Neural crest cell (in vitro differentiated cells): Measurements from ENCODE around the gene EML1. TPM values are rescaled to one million over a fixed set of nuclear protein-coding genes. Genes with fewer than 3 reads are reported as not detected.

Source experiments
- DNase-seq: peaks from one replicate; pipeline ENCODE4 v3.0.0; 2021; ENCODE audit warnings: low read depth, mixed read lengths, low spot score
- H3K27ac Mint-ChIP-seq: one replicate; pipeline ENCODE4 v1.8.0; 2021; ENCODE audit warnings: mild to moderate bottlenecking, mixed read lengths; ENCODE audit not compliant: unreplicated experiment
- H3K27me3 Mint-ChIP-seq: 2 replicates; pipeline ENCODE4 v1.8.0; 2021; ENCODE audit warnings: low read depth, mild to moderate bottlenecking, mixed read lengths
- H3K36me3 Mint-ChIP-seq: 2 replicates; pipeline ENCODE4 v1.8.0; 2021; ENCODE audit warnings: low read depth, mild to moderate bottlenecking, mixed read lengths
- H3K4me1 Mint-ChIP-seq: 2 replicates; pipeline ENCODE4 v1.8.0; 2021; ENCODE audit warnings: mixed read lengths
- H3K4me3 Mint-ChIP-seq: one replicate; pipeline ENCODE4 v1.8.0; 2021; ENCODE audit warnings: mild to moderate bottlenecking, mixed read lengths
- H3K9me3 Mint-ChIP-seq: 2 replicates; pipeline ENCODE4 v1.8.0; 2021; ENCODE audit warnings: mixed read lengths
- total RNA-seq: library from RNA; stranded (reverse); gene quantifications from 2 replicates; pipeline ENCODE4 v1.2.1, GENCODE V29; 2021
- TF ChIP-seq, protein P1 (sequence below): fragments of 200-600 bp; sonication (generic); conservative IDR thresholded peaks from 2 replicates; pipeline ENCODE4 v1.5.0; 2021; ENCODE audit warnings: antibody characterized with exemption, mild to moderate bottlenecking

EML1 gene
- total RNA-seq, 1 donor from 2014 or later: 40.1 TPM

DNA sequence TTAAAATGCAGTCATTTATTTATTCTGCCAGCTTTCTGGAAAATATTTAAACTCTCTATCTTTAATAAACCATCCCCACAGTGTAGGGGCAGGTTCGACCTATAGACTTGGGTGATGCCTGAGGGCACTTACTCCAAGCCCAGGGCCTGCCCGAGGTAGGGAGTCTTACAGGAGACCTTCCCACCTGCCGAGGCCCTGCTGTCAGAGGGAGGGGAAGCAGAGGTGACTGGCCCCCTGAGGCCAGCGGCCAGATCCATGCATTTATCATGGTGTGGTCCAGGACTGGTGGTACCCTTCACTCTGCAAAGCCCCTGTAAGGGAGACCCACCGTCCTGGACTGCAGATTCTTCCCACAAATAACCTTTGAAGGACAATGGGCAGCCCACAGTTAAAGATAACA is 7.6 kb downstream of the EML1 start:
- Mint-ChIP-seq H3K4me3 (no peak overlapping the region), H3K9me3 (no peaks in the 10 kb centered on the region), H3K4me1 (peaks cover 27% of the 10 kb centered on the region), H3K27me3 (no peaks in the 10 kb centered on the region), H3K36me3 (peaks cover 4% of the 10 kb centered on the region), H3K27ac (no peak overlapping the region)
- DNase-seq: no peak
- TF ChIP-seq, protein P1, sequence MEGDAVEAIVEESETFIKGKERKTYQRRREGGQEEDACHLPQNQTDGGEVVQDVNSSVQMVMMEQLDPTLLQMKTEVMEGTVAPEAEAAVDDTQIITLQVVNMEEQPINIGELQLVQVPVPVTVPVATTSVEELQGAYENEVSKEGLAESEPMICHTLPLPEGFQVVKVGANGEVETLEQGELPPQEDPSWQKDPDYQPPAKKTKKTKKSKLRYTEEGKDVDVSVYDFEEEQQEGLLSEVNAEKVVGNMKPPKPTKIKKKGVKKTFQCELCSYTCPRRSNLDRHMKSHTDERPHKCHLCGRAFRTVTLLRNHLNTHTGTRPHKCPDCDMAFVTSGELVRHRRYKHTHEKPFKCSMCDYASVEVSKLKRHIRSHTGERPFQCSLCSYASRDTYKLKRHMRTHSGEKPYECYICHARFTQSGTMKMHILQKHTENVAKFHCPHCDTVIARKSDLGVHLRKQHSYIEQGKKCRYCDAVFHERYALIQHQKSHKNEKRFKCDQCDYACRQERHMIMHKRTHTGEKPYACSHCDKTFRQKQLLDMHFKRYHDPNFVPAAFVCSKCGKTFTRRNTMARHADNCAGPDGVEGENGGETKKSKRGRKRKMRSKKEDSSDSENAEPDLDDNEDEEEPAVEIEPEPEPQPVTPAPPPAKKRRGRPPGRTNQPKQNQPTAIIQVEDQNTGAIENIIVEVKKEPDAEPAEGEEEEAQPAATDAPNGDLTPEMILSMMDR: no peak

DNA sequence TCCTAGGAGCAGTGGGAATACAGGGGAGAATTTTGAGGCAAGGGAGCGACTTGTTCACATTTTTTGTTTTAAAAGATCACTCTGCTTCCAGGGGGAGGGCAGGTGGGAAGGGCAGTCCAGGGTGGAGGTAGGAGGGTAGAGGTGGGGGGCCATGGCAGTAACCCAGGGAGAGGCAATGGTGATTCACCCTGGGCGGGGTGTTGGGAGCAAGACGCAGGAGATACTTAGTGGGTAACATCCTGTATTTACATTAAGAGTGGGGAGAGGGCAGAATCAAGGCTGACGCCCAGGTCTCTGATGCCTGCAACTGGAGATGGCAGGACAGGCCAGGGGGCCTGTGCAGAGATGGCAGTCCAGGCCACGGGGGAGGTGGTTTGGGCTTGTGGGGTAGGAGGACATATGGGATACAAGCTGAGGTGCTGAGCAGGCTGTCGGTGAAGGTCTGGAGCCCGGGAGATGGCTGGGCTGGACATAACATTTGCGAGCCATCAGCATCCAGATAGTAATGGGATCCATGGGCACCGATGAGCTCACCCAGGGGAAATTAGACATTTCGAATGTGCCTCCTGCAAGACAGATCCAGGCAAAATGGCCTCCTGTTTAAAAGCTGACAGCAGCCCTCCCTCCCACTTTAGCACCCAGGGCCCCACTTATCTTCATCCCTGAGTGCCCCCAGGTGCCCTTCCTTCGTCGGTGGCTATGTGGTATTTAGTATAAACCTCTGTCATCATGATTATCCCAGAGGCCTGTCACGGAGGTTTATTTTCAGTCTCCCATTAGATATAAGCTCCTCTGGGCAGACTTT is 9.3 kb downstream of the EML1 start:
- H3K36me3 Mint-ChIP-seq: no peaks in the 10 kb centered on the region
- H3K27ac Mint-ChIP-seq: peak overlapping the region; percentile 22
- TF ChIP-seq, protein P1: no peak
- H3K9me3 Mint-ChIP-seq: no peaks in the 10 kb centered on the region
- no peaks in the 10 kb centered on the region for H3K27me3 Mint-ChIP-seq
- DNase-seq: no peak
- no peak overlapping the region for H3K4me3 Mint-ChIP-seq
- H3K4me1 Mint-ChIP-seq: peaks cover 36% of the 10 kb centered on the region

DNA sequence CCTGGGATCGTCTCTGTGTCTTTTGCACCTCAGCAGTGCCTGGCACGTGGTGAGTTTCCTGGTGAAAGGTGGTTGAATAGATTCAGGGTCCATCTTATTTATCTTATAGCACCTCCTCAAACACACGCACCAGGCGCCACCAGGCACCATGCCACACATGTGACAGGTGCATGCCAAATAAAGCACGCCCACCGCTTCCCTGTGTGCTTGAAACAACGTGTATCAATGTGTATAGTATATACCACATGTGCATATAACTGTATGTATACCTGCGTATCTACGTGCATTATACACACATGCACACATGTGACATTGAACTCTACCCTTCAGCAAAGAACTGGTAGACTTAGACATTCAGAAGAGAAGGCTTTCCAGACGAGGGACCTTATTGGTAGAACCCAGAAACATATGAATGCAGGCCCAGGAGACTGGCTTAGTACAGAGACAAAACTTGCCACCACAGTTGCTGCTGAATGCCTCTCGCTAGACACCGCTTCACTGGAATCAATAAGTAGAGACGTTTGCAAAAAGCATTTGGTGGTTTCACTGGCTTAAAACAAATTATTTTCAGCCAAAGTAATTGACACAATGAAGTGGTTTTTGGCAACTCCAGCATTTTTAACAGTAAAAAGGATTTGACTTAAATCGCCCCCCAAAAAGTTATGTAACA is 10.0 kb downstream of the EML1 start:
- Mint-ChIP-seq H3K4me1 (peaks cover 43% of the 10 kb centered on the region), H3K9me3 (no peaks in the 10 kb centered on the region), H3K36me3 (no peaks in the 10 kb centered on the region), H3K27ac (no peak overlapping the region), H3K27me3 (no peaks in the 10 kb centered on the region), H3K4me3 (no peak overlapping the region)
- TF ChIP-seq, protein P1: no peak
- DNase-seq: no peak

DNA sequence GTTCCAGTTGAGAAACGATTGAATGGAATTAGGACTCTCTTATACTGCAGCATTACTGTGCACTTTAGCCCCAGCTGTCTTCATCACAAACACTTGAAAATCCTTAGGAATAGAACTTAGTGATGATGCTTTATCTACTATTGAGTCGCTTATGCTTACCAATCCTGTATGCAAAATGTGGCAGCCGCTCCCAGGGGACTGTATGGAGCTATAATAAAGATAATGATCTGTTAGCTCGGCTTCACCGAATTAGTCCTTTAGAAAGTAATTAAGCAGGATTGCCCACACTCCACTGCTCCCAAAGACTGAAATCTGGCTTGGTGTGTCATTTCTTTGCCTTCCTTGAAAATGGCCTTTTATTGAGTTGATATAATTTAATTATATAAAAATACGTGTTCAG is 10.6 kb downstream of the EML1 start:
- Mint-ChIP-seq H3K36me3 (no peaks in the 10 kb centered on the region), H3K9me3 (no peaks in the 10 kb centered on the region), H3K4me1 (peaks cover 43% of the 10 kb centered on the region), H3K27ac (no peak overlapping the region), H3K27me3 (no peaks in the 10 kb centered on the region), H3K4me3 (no peak overlapping the region)
- TF ChIP-seq, protein P1: no peak
- no peak for DNase-seq

- H3K4me1 Mint-ChIP-seq: peaks cover 43% of the 10 kb centered on the region
- no peaks in the 10 kb centered on the region for H3K36me3 Mint-ChIP-seq
- TF ChIP-seq, protein P1: no peak
- H3K27me3 Mint-ChIP-seq: no peaks in the 10 kb centered on the region
- DNase-seq: no peak
- H3K27ac Mint-ChIP-seq: no peak overlapping the region
- H3K9me3 Mint-ChIP-seq: no peaks in the 10 kb centered on the region
- H3K4me3 Mint-ChIP-seq: no peak overlapping the region
These were observed 12.7 kb downstream of the EML1 start for GRCh38 chr14:99805757-99806439.
